AG04450 (cell line): ENCODE data around the gene ANO1. TPM values are rescaled to one million over a fixed set of nuclear protein-coding genes. Genes with fewer than 3 reads are reported as not detected.
"Not testable (repeated sequence)": the region's sequence is repeated elsewhere in the genome, so short reads cannot be mapped to it uniquely, and the experiment has no call there.

Experiments
- CTCF ChIA-PET: fragments of 300-600, 350-600 bp; formaldehyde crosslinking; extraction: SDS; loops from one replicate; lab custom pipeline; 2022; ENCODE audit warnings: antibody characterized with exemption, inconsistent platforms; lab: Charles Lee
- POLR2A ChIA-PET: fragments of 350-600 bp; formaldehyde crosslinking; extraction: SDS; loops from one replicate; lab custom pipeline; 2021; ENCODE audit warnings: antibody characterized with exemption, inconsistent platforms; lab: Yijun Ruan, JAX
- DNase-seq: peaks from one replicate; pipeline ENCODE4 v3.0.0-alpha.2; 2011; ENCODE audit warnings: low read depth, low spot score
- H3K27ac ChIP-seq: one replicate; pipeline ENCODE4 v1.5.1; 2012; ENCODE audit warnings: low read depth, low read length, control low read depth
- H3K27me3 ChIP-seq: one replicate; pipeline ENCODE4 v1.6.0; 2012; ENCODE audit warnings: low read length; ENCODE audit not compliant: control insufficient read depth, insufficient read depth
- H3K4me3 ChIP-seq: 2 replicates; pipeline ENCODE4 v1.5.1; 2011; ENCODE audit warnings: mild to moderate bottlenecking, low read depth, low read length, control low read depth
- H3K9me3 ChIP-seq: 2 replicates; pipeline ENCODE4 v1.5.1; 2012; ENCODE audit warnings: low read length; ENCODE audit not compliant: control insufficient read depth, insufficient read depth
- CTCF ChIP-seq: IDR thresholded peaks from 2 replicates; pipeline ENCODE4 v1.5.1; 2011; ENCODE audit warnings: low read depth, low read length, control low read depth, inconsistent platforms
- polyA plus RNA-seq: library from polyadenylated mRNA; depleted of rRNA; stranded (reverse); fragments of >200 nt; gene quantifications from 2 replicates; pipeline ENCODE4 v1.2.3, GENCODE V29; 2011

ANO1 gene
- polyA plus RNA-seq, 1 experiment = 10.3 TPM

DNA sequence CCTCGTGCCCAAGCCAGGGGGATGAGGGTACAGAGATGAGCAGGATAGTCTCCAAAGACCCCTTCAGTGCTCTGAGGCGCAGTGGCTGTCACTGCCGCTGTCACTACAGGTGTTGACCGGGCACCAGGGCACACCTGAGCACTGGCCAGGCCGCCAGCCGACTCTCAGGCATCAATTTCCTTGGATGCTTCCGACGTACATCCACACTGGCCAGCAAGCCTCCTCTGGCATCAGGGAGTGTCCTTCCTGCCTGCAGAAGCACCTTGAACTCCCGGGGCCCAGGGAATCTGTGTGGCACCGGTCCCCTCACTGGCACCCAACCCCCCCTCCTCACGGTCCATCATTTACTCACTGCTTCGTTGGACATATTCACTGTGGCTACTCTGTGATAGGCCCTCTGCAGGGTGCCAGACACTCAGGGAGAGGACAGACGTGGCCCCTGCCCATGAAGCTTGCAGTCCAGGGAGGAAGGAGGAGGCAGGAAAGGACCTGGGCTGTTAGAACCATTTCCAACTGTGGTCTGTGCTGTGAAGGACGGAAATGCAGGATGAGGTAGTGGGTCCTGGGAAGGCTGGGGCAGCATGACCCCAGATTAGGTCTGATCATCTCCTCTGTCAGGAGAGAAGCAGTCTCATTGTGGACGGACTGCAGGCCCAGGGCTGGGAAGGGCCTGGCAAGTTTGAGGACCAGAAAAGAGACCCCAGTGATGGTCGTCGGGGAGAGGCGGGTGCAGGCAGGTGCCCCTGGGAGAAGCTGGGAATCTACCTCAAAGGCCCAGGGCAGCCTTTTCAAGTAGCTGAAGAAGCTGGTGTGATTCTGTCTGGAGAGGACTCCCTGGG is 46.3 kb upstream of the ANO1 start:
- no peak overlapping the region for H3K4me3 ChIP-seq
- H3K27ac ChIP-seq = no peak overlapping the region
- H3K9me3 ChIP-seq = peaks cover under 1% of the 10 kb centered on the region
- no peak for TF ChIP-seq CTCF
- DNase-seq = no peak
- H3K27me3 ChIP-seq = peaks cover 8% of the 10 kb centered on the region
- CTCF ChIA-PET = no interaction called here
- POLR2A ChIA-PET = no interaction called here

DNA sequence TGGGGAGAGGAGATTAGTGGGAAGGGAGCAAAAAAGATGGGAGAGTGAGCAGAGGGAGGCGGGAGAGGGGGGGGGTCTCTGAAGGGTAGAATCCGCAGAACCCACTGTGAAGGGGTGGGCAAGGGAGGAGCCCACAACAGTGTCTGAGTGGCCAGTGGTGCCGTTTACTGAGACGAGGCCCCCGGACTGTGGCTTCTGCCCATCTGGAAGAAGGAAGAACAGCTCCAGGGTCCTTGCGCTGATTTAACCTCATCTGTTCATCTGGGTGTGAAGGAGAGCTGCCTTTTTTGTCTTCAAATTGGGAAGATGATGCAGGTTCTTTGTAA is 45.7 kb upstream of the ANO1 start:
- ChIA-PET POLR2A (no interaction called here), CTCF (no interaction called here)
- DNase-seq = no peak
- H3K9me3 ChIP-seq = peaks cover 6% of the 10 kb centered on the region
- peaks cover 8% of the 10 kb centered on the region for H3K27me3 ChIP-seq
- TF ChIP-seq CTCF = no peak
- H3K27ac ChIP-seq = no peak overlapping the region
- H3K4me3 ChIP-seq = no peak overlapping the region

DNA sequence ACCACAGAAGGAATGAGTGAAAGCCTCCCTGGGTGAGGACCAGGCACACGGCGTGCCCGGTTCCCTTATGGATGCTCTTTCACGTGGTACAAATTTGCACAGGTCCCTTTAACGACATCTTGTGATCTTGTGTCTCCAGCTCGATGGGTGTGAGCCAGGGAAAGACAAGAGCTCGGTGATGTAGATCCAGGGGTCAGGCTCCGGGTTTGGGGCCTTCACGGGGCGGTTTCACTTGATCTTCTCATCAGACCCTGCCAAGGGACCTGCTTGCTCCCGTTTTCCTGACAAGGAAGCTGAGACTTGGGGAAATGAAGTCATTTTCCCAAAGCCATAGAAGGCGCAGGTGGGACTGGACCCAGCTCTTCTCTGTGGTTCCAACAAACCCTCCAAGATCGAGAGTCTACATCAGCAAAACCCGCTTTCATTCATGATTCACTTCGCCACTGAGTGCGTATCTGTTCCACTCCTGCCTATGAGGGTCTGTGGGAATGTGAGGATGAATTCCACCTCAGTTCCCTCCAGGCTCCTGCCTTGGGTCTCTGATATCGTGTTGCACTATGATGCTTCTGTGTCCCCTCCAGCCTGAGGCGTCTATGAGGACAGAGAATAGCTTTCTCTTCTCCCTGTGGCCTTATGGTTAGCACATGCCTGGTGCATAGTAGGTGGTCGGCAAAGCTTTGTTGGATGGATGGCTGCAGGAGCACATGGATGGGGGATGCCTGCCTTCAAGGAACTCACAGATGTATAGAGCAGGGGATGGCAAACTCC is 45.0 kb upstream of the ANO1 start:
- no peak for DNase-seq
- Histone ChIP-seq H3K9me3 (peaks cover 12% of the 10 kb centered on the region), H3K4me3 (no peak overlapping the region), H3K27me3 (peaks cover 8% of the 10 kb centered on the region), H3K27ac (no peak overlapping the region)
- POLR2A ChIA-PET = no interaction called here
- CTCF ChIA-PET = no interaction called here
- no peak for TF ChIP-seq CTCF

GRCh38 chr11:70033711-70034070 is 44.4 kb upstream of the ANO1 start:
- peaks cover 17% of the 10 kb centered on the region for H3K9me3 ChIP-seq
- POLR2A ChIA-PET = no interaction called here
- DNase-seq = no peak
- H3K27ac ChIP-seq = no peak overlapping the region
- no peak for TF ChIP-seq CTCF
- CTCF ChIA-PET = no interaction called here
- H3K27me3 ChIP-seq = peaks cover 8% of the 10 kb centered on the region
- no peak overlapping the region for H3K4me3 ChIP-seq

GRCh38 chr11:70034740-70035365 is 43.3 kb upstream of the ANO1 start:
- Histone ChIP-seq H3K9me3 (peaks cover 25% of the 10 kb centered on the region), H3K27me3 (peaks cover 8% of the 10 kb centered on the region), H3K4me3 (no peak overlapping the region), H3K27ac (no peak overlapping the region)
- no peak for TF ChIP-seq CTCF
- no peak for DNase-seq
- CTCF ChIA-PET = no interaction called here
- POLR2A ChIA-PET = no interaction called here

DNA sequence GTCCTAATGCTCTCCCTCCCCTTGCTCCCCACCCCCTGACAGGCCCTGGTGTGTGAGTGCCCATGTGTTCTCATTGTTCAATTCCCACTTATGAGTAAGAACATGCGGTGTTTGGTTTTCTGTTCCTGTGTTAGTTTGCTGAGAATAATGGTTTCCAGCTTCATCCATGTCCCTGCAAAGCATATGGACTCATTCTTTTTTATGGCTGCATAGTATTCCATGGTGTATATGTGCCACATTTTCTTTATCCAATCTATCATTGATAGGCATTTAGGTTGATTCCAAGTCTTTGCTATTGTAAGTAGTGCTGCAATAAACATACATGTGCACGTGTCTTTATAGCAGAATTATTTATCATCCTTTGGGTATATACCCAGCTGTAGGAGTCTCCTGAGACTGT is 42.5 kb upstream of the ANO1 start:
- Histone ChIP-seq H3K9me3 (peaks cover 30% of the 10 kb centered on the region), H3K27me3 (peaks cover 11% of the 10 kb centered on the region)
- POLR2A ChIA-PET, CTCF ChIA-PET, DNase-seq, H3K4me3 ChIP-seq, H3K27ac ChIP-seq: not testable (repeated sequence)
